IPS DF 4.7 (cell line): ENCODE measurements around the gene RPTOR.
"Not testable (repeated sequence)": the region's sequence is repeated elsewhere in the genome, so short reads cannot be mapped to it uniquely, and the experiment has no call there.

ENCODE experiments used
- DNase-seq: peaks from one replicate; pipeline ENCODE4 v3.0.0-alpha.2; 2013; ENCODE audit warnings: low spot score; ENCODE audit errors: extremely low read depth

RPTOR gene

GRCh38 chr17:80612997-80613731 is 68.5 kb downstream of the RPTOR start:
- no peak for DNase-seq

GRCh38 chr17:80613732-80614071 is 69.1 kb downstream of the RPTOR start:
- no peak for DNase-seq

GRCh38 chr17:80614332-80615047 is 69.9 kb downstream of the RPTOR start:
- DNase-seq, result no peak

GRCh38 chr17:80615376-80615775 is 70.7 kb downstream of the RPTOR start:
- DNase-seq, result no peak

- no peak for DNase-seq
These were observed 72.1 kb downstream of the RPTOR start for GRCh38 chr17:80616705-80617104.

- DNase-seq, result no peak
These were observed 73.7 kb downstream of the RPTOR start for GRCh38 chr17:80618304-80618703.

GRCh38 chr17:80619535-80620235 is 75.0 kb downstream of the RPTOR start:
- no peak for DNase-seq

GRCh38 chr17:80621335-80621996 is 76.8 kb downstream of the RPTOR start:
- DNase-seq, result no peak

- no peak for DNase-seq
These were observed 77.3 kb downstream of the RPTOR start for GRCh38 chr17:80621997-80622357.

- no peak for DNase-seq
These were observed 80.2 kb downstream of the RPTOR start for GRCh38 chr17:80624864-80625263.

GRCh38 chr17:80625627-80626026 is 81.0 kb downstream of the RPTOR start:
- DNase-seq, result no peak

- DNase-seq, result not testable (repeated sequence)
These were observed 84.2 kb downstream of the RPTOR start for GRCh38 chr17:80628881-80629280.

GRCh38 chr17:80629298-80630028 is 84.8 kb downstream of the RPTOR start:
- no peak for DNase-seq

GRCh38 chr17:80630560-80631120 is 86.0 kb downstream of the RPTOR start:
- no peak for DNase-seq

- no peak for DNase-seq
These were observed 86.8 kb downstream of the RPTOR start for GRCh38 chr17:80631142-80632045.

- no peak for DNase-seq
These were observed 87.5 kb downstream of the RPTOR start for GRCh38 chr17:80632046-80632581.

- no peak for DNase-seq
These were observed 88.6 kb downstream of the RPTOR start for GRCh38 chr17:80633207-80633606.

- no peak for DNase-seq
These were observed 89.4 kb downstream of the RPTOR start for GRCh38 chr17:80633994-80634566.

- DNase-seq, result no peak
These were observed 91.9 kb downstream of the RPTOR start for GRCh38 chr17:80636361-80637018.
